ENCODE data around the gene COTL1. TPM values are rescaled to one million over a fixed set of nuclear protein-coding genes. Genes with fewer than 3 reads are reported as not detected.

Gene COTL1
- total RNA-seq, 2 experiments from 2014 or later, result 125 to 232 TPM

DNA sequence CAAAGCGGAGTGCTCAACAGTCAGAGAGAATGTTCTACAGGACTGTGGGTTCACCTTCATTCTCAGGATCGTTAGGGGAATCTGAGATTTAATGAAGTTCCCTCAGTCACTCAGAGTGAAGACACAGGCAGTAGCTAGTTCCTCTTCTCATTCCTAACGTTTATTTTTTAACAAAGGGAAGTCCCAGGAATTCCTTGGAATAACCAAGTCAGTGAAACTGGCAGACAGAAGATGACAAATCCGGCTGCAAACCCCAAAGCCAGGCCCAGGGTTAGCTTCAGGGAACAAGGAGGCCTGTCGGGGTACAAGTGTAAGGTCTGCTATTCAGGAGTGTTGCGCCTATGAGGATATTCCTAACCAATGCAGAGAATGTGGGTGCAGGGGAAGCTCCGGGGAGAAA is 42.0 kb downstream of the COTL1 start:
- peaks cover 30% of the 10 kb centered on the region for H3K79me2 ChIP-seq (ENCODE audit: insufficient read depth, low read depth, low read length)
- H4K20me1 ChIP-seq (ENCODE audit: insufficient read depth, low read length), result 0 out of 2 replicates have a peak, but pooled peaks cover 4% of the 10 kb centered on the region
- no peak overlapping the region for H3K4me3 ChIP-seq (ENCODE audit: low read depth, low read length, poor library complexity, severe bottlenecking)
- TF ChIP-seq EZH2phosphoT487 (IDR thresholded peaks at IDR 0.05; ENCODE audit: borderline replicate concordance, low read depth, low read length), result no peak
- TF ChIP-seq, protein P1, sequence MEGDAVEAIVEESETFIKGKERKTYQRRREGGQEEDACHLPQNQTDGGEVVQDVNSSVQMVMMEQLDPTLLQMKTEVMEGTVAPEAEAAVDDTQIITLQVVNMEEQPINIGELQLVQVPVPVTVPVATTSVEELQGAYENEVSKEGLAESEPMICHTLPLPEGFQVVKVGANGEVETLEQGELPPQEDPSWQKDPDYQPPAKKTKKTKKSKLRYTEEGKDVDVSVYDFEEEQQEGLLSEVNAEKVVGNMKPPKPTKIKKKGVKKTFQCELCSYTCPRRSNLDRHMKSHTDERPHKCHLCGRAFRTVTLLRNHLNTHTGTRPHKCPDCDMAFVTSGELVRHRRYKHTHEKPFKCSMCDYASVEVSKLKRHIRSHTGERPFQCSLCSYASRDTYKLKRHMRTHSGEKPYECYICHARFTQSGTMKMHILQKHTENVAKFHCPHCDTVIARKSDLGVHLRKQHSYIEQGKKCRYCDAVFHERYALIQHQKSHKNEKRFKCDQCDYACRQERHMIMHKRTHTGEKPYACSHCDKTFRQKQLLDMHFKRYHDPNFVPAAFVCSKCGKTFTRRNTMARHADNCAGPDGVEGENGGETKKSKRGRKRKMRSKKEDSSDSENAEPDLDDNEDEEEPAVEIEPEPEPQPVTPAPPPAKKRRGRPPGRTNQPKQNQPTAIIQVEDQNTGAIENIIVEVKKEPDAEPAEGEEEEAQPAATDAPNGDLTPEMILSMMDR (conservative IDR thresholded peaks at IDR 0.05; ENCODE audit: low read length), result no peak
- H3K9me3 ChIP-seq (ENCODE audit: low read length), result peaks cover 1% of the 10 kb centered on the region; the same call in 1 of the 2 replicates
- no peak overlapping the region for H3K27ac ChIP-seq (ENCODE audit: low read depth, low read length, poor library complexity, severe bottlenecking)
- H3K9me2 ChIP-seq (ENCODE audit: insufficient read depth, low read length), result no peaks in the 10 kb centered on the region
- DNase-seq (ENCODE audit: low spot score), result no peak
- ChIA-PET POLR2A (no interaction called here), CTCF (ENCODE audit: unreplicated experiment) (no interaction called here)
- no peak overlapping the region for H3K4me2 ChIP-seq (ENCODE audit: low read length)
- no TSS peak for BruUV-seq (replicated peaks)
- H3K4me1 ChIP-seq (ENCODE audit: insufficient read depth, low read length, poor library complexity, severe bottlenecking), result no peaks in the 10 kb centered on the region
- no peak overlapping the region for H2AFZ ChIP-seq (ENCODE audit: low read length)
- H3K36me3 ChIP-seq (ENCODE audit: insufficient read depth, low read length), result peaks cover 81% of the 10 kb centered on the region
- intact Hi-C loops (cut with micrococcal nuclease; ENCODE audit: unreplicated experiment), result no loop called here

DNA sequence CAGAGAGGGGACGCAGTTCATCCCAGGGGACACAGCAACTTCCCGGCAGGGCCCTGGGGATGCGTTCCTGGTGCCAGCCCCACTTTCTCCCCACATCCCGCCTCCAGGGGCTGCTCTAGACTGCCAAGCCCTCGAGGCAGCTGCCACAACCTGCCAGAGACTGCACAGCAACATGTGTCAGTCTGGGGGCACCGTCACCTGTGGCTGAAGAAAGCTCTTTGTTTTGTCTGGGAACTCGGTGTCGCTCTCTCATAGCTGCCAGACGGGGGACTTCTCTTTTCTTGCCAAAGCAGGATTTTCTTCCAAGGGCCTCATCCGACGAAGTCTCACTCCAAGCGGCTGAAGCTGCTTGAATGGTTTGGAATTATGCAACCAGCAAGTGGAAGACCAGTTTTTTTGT is 43.7 kb downstream of the COTL1 start:
- Histone ChIP-seq H3K27ac (ENCODE audit: low read depth, low read length, poor library complexity, severe bottlenecking) (no peak overlapping the region), H3K4me3 (ENCODE audit: low read depth, low read length, poor library complexity, severe bottlenecking) (no peak overlapping the region), H3K9me3 (ENCODE audit: low read length) (peaks cover 8% of the 10 kb centered on the region; the same call in 1 of the 2 replicates), H3K4me2 (ENCODE audit: low read length) (no peak overlapping the region), H3K36me3 (ENCODE audit: insufficient read depth, low read length) (peaks cover 85% of the 10 kb centered on the region), H4K20me1 (ENCODE audit: insufficient read depth, low read length) (0 out of 2 replicates have a peak, but pooled peaks cover 4% of the 10 kb centered on the region), H3K79me2 (ENCODE audit: insufficient read depth, low read depth, low read length) (peaks cover 40% of the 10 kb centered on the region), H3K9me2 (ENCODE audit: insufficient read depth, low read length) (no peaks in the 10 kb centered on the region), H2AFZ (ENCODE audit: low read length) (no peak overlapping the region), H3K4me1 (ENCODE audit: insufficient read depth, low read length, poor library complexity, severe bottlenecking) (no peaks in the 10 kb centered on the region)
- no peak for DNase-seq (ENCODE audit: low spot score)
- intact Hi-C loops (cut with micrococcal nuclease; ENCODE audit: unreplicated experiment), result no loop called here
- BruUV-seq (replicated peaks), result no TSS peak
- CTCF ChIA-PET (ENCODE audit: unreplicated experiment), result no interaction called here
- POLR2A ChIA-PET, result no interaction called here
- TF ChIP-seq, protein P1 (conservative IDR thresholded peaks at IDR 0.05; ENCODE audit: low read length), result no peak
- no peak for TF ChIP-seq EZH2phosphoT487 (IDR thresholded peaks at IDR 0.05; ENCODE audit: borderline replicate concordance, low read depth, low read length)

DNA sequence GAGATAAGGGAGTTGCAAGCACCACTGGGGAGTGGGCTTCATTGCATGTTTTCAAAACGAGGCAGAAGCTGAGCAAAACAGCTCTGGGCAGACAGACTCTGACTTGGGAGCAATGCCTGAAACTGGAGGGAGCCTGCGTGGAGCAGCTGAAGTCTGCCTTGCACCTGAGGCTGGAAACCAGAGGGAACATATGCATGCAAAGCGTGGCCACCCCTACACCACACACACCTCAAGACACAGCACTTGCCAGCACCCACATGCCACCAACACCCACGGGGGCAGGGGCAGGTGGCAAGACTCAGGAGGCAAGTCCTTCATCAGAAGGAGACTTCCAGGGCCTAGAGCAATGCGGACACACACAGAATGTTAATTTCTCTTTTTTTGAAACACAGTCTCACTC is 45.8 kb downstream of the COTL1 start:
- Histone ChIP-seq H2AFZ (ENCODE audit: low read length) (no peak overlapping the region), H3K4me2 (ENCODE audit: low read length) (no peak overlapping the region), H3K9me2 (ENCODE audit: insufficient read depth, low read length) (no peaks in the 10 kb centered on the region), H3K79me2 (ENCODE audit: insufficient read depth, low read depth, low read length) (peaks cover 27% of the 10 kb centered on the region), H3K4me1 (ENCODE audit: insufficient read depth, low read length, poor library complexity, severe bottlenecking) (no peaks in the 10 kb centered on the region), H3K9me3 (ENCODE audit: low read length) (peaks cover 8% of the 10 kb centered on the region; the same call in 1 of the 2 replicates), H3K27ac (ENCODE audit: low read depth, low read length, poor library complexity, severe bottlenecking) (no peak overlapping the region), H3K36me3 (ENCODE audit: insufficient read depth, low read length) (peaks cover 87% of the 10 kb centered on the region), H4K20me1 (ENCODE audit: insufficient read depth, low read length) (no peaks in the 10 kb centered on the region), H3K4me3 (ENCODE audit: low read depth, low read length, poor library complexity, severe bottlenecking) (no peak overlapping the region)
- ChIA-PET CTCF (ENCODE audit: unreplicated experiment) (no interaction called here), POLR2A (interaction anchor here (0.6 kb wide), 1 partner anchor 14 kb away, joined by 4 read pairs; no protein-coding TSS in a partner anchor)
- intact Hi-C loops (cut with micrococcal nuclease; ENCODE audit: unreplicated experiment), result no loop called here
- DNase-seq (ENCODE audit: low spot score), result no peak
- no TSS peak for BruUV-seq (replicated peaks)
- TF ChIP-seq, protein P1 (conservative IDR thresholded peaks at IDR 0.05; ENCODE audit: low read length), result no peak

All from OCI-LY7 (cell line).